ENCODE results near the gene ARRB2.

DNA sequence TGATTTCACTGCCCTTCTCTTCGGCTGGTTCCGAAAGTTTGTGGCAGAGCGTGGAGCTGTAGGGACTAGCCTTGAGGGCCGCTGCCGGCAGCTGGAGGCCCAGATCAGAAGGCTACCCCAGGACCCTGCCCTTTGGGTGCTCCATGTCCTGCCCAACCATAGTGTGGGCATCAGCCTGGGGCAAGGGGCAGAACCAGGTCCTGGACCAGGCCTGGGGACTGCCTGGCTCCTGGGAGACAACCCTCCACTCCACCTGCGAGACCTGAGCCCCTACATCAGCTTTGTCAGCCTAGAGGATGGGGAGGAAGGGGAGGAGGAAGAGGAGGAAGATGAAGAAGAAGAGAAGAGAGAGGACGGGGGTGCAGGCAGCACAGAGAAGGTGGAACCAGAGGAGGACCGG lies 30.2 kb downstream of the ARRB2 start:
- no peak for TF ChIP-seq CTCF (IDR thresholded peaks at IDR 0.05; ENCODE audit: low read length)
- TF ChIP-seq EZH2 (IDR thresholded peaks at IDR 0.05; ENCODE audit: borderline replicate concordance, low read length) = no peak

Measured in OCI-LY1 (cell line).